ENCODE results near the gene ZSCAN22.
"Not testable (repeated sequence)": the region's sequence is repeated elsewhere in the genome, so short reads cannot be mapped to it uniquely, and the experiment has no call there.

The ZSCAN22 gene

GRCh38 chr19:58317476-58318072 lies 9.2 kb upstream of the ZSCAN22 start:
- no peak for DNase-seq (ENCODE audit: extremely low read depth in 1 of 2, low read depth in 1 of 2)

GRCh38 chr19:58318297-58318696 lies 8.5 kb upstream of the ZSCAN22 start:
- DNase-seq (ENCODE audit: extremely low read depth in 1 of 2, low read depth in 1 of 2) = no peak

GRCh38 chr19:58319241-58319640 lies 7.6 kb upstream of the ZSCAN22 start:
- no peak for DNase-seq (ENCODE audit: extremely low read depth in 1 of 2, low read depth in 1 of 2)

- DNase-seq (ENCODE audit: extremely low read depth in 1 of 2, low read depth in 1 of 2) = no peak
Observed at GRCh38 chr19:58325311-58326022, 1.3 kb upstream of the ZSCAN22 start.

- no peak for DNase-seq (ENCODE audit: extremely low read depth in 1 of 2, low read depth in 1 of 2)
Observed at GRCh38 chr19:58326501-58326913, 287 bp upstream of the ZSCAN22 start.

GRCh38 chr19:58328999-58329398 lies 2.2 kb downstream of the ZSCAN22 start:
- DNase-seq (ENCODE audit: extremely low read depth in 1 of 2, low read depth in 1 of 2) = no peak

- DNase-seq (ENCODE audit: extremely low read depth in 1 of 2, low read depth in 1 of 2) = no peak
Observed at GRCh38 chr19:58330458-58330857, 3.7 kb downstream of the ZSCAN22 start.

GRCh38 chr19:58332697-58333096 lies 5.9 kb downstream of the ZSCAN22 start:
- DNase-seq (ENCODE audit: extremely low read depth in 1 of 2, low read depth in 1 of 2) = no peak

- DNase-seq (ENCODE audit: extremely low read depth in 1 of 2, low read depth in 1 of 2) = no peak
Observed at GRCh38 chr19:58334691-58335249, 8.0 kb downstream of the ZSCAN22 start.

- no peak for DNase-seq (ENCODE audit: extremely low read depth in 1 of 2, low read depth in 1 of 2)
Observed at GRCh38 chr19:58335630-58336029, 8.8 kb downstream of the ZSCAN22 start.

- no peak for DNase-seq (ENCODE audit: extremely low read depth in 1 of 2, low read depth in 1 of 2)
Observed at GRCh38 chr19:58336216-58336615, 9.4 kb downstream of the ZSCAN22 start.

- DNase-seq (ENCODE audit: extremely low read depth in 1 of 2, low read depth in 1 of 2) = no peak
Observed at GRCh38 chr19:58336820-58337219, 10.0 kb downstream of the ZSCAN22 start.

- no peak for DNase-seq (ENCODE audit: extremely low read depth in 1 of 2, low read depth in 1 of 2)
Observed at GRCh38 chr19:58338336-58338735, 11.5 kb downstream of the ZSCAN22 start.

- DNase-seq (ENCODE audit: extremely low read depth in 1 of 2, low read depth in 1 of 2) = no peak
Observed at GRCh38 chr19:58338825-58339558, 12.2 kb downstream of the ZSCAN22 start.

GRCh38 chr19:58345558-58345957 lies 18.8 kb downstream of the ZSCAN22 start:
- DNase-seq (ENCODE audit: extremely low read depth in 1 of 2, low read depth in 1 of 2) = no peak

GRCh38 chr19:58346961-58347929 lies 20.5 kb downstream of the ZSCAN22 start:
- DNase-seq (ENCODE audit: extremely low read depth in 1 of 2, low read depth in 1 of 2) = peak; percentile 43 to 45

GRCh38 chr19:58348080-58348479 lies 21.3 kb downstream of the ZSCAN22 start:
- not testable (repeated sequence) for DNase-seq (ENCODE audit: extremely low read depth in 1 of 2, low read depth in 1 of 2)

- no peak for DNase-seq (ENCODE audit: extremely low read depth in 1 of 2, low read depth in 1 of 2)
Observed at GRCh38 chr19:58349590-58349989, 22.8 kb downstream of the ZSCAN22 start.

GRCh38 chr19:58350001-58350861 lies 23.4 kb downstream of the ZSCAN22 start:
- no peak for DNase-seq (ENCODE audit: extremely low read depth in 1 of 2, low read depth in 1 of 2)

All from stimulated activated CD8-positive, alpha-beta memory T cell treated with anti-CD3 and anti-CD28 coated beads, Interleukin-7, amount 100 ng/mL, for 48 hours (primary cell).